NCI-H345 treated with DMSO at 0.1 percent for 48 hours (cell line): ENCODE results near the gene KDM4D.
"Not testable (repeated sequence)": the region's sequence is repeated elsewhere in the genome, so short reads cannot be mapped to it uniquely, and the experiment has no call there.

Experiments used
- DNase-seq: peaks from one replicate; lab custom pipeline; 2025; ENCODE audit not compliant: unreplicated experiment; lab: John Stamatoyannopoulos, UW

KDM4D gene

GRCh38 chr11:94956963-94957362 lies 16.5 kb upstream of the KDM4D start:
- DNase-seq, result no peak

GRCh38 chr11:94958121-94958696 lies 15.3 kb upstream of the KDM4D start:
- no peak for DNase-seq

- DNase-seq, result no peak
Measured at GRCh38 chr11:94959179-94959578, 14.3 kb upstream of the KDM4D start.

- DNase-seq, result no peak
Measured at GRCh38 chr11:94960488-94960887, 13.0 kb upstream of the KDM4D start.

- no peak for DNase-seq
Measured at GRCh38 chr11:94961255-94961654, 12.3 kb upstream of the KDM4D start.

GRCh38 chr11:94964934-94965333 lies 8.6 kb upstream of the KDM4D start:
- no peak for DNase-seq

GRCh38 chr11:94968334-94968958 lies 5.1 kb upstream of the KDM4D start:
- DNase-seq, result no peak

- no peak for DNase-seq
Measured at GRCh38 chr11:94972700-94973098, 810 bp upstream of the KDM4D start.

GRCh38 chr11:94974178-94974577 lies 669 bp downstream of the KDM4D start:
- DNase-seq, result no peak

- DNase-seq, result no peak
Measured at GRCh38 chr11:94975599-94975998, 2.1 kb downstream of the KDM4D start.

GRCh38 chr11:94987378-94987777 lies 13.9 kb downstream of the KDM4D start:
- no peak for DNase-seq

GRCh38 chr11:94988748-94989147 lies 15.2 kb downstream of the KDM4D start:
- DNase-seq, result no peak

GRCh38 chr11:94993400-94993943 lies 20.0 kb downstream of the KDM4D start:
- DNase-seq, result no peak

GRCh38 chr11:94997437-94997836 lies 23.9 kb downstream of the KDM4D start:
- DNase-seq, result no peak

- DNase-seq, result no peak
Measured at GRCh38 chr11:94998285-94998684, 24.8 kb downstream of the KDM4D start.

- DNase-seq, result no peak
Measured at GRCh38 chr11:95003716-95004115, 30.2 kb downstream of the KDM4D start.

- no peak for DNase-seq
Measured at GRCh38 chr11:95005642-95006041, 32.1 kb downstream of the KDM4D start.

GRCh38 chr11:95011376-95011775 lies 37.9 kb downstream of the KDM4D start:
- DNase-seq, result no peak

GRCh38 chr11:95014184-95014821 lies 40.8 kb downstream of the KDM4D start:
- no peak for DNase-seq

GRCh38 chr11:95016139-95016538 lies 42.6 kb downstream of the KDM4D start:
- DNase-seq, result no peak

GRCh38 chr11:95021468-95021867 lies 48.0 kb downstream of the KDM4D start:
- DNase-seq, result not testable (repeated sequence)

- DNase-seq, result no peak
Measured at GRCh38 chr11:95024958-95025357, 51.4 kb downstream of the KDM4D start, which contains the start of gene KDM4E. Gene KDM4E, plus strand, starts transcription at chr11:95025258. Its CDS starts 300 bp downstream, at chr11:95025558.
